H1 (cell line): ENCODE measurements around the gene GMPPA. TPM values are rescaled to one million over a fixed set of nuclear protein-coding genes. Genes with fewer than 3 reads are reported as not detected.

Experiments used
- CTCF ChIA-PET: fragments of 300-600 bp; sonication (Branson Sonifier 250); formaldehyde crosslinking; loops from one replicate; lab custom pipeline; 2021; ENCODE audit not compliant: partially characterized antibody; lab: Charles Lee
- POLR2A ChIA-PET: fragments of 300-600 bp; sonication (Branson Sonifier 250); formaldehyde crosslinking; loops from one replicate; lab custom pipeline; 2021; ENCODE audit warnings: inconsistent platforms; ENCODE audit not compliant: partially characterized antibody; lab: Charles Lee
- DNase-seq, 2 experiments: peaks; one replicate each; pipeline versions ENCODE4 v3.0.0 to v3.0.0-alpha.2; 2010 to 2022; ENCODE audit warnings: low spot score in 2 of 2, low read depth in 1 of 2, mixed read lengths in 1 of 2
- FAIRE-seq: peaks from 2 replicates; lab custom pipeline; 2011; peaks lifted over from hg19 to GRCh38; lab: Jason Lieb, UNC
- H2AFZ ChIP-seq: 2 replicates; pipeline ENCODE4 v1.8.1; 2012; ENCODE audit warnings: low read length, inconsistent platforms
- H2AK5ac ChIP-seq: 2 replicates; pipeline ENCODE4 v1.6.1; 2013; ENCODE audit warnings: low read depth, low read length
- H2BK120ac ChIP-seq: replicated peaks from 2 replicates; pipeline ENCODE3; 2013; ENCODE audit warnings: low read depth, low read length, inconsistent platforms
- H2BK12ac ChIP-seq: 2 replicates; pipeline ENCODE4 v1.6.1; 2013; ENCODE audit warnings: low read depth, low read length
- H2BK15ac ChIP-seq: 2 replicates; pipeline ENCODE4 v1.6.1; 2013; ENCODE audit warnings: low read length
- H2BK20ac ChIP-seq: 2 replicates; pipeline ENCODE4 v1.6.1; 2013; ENCODE audit warnings: low read length
- H2BK5ac ChIP-seq: 2 replicates; pipeline ENCODE4 v1.6.1; 2013; ENCODE audit warnings: low read depth, low read length
- H3K14ac ChIP-seq: 2 replicates; pipeline ENCODE4 v1.6.1; 2013; ENCODE audit warnings: inconsistent platforms; ENCODE audit not compliant: insufficient read length
- H3K18ac ChIP-seq: 2 replicates; pipeline ENCODE4 v1.6.1; 2013; ENCODE audit warnings: low read length; ENCODE audit errors: extremely low read depth
- H3K23ac ChIP-seq: 2 replicates; pipeline ENCODE4 v1.6.1; 2013; ENCODE audit warnings: inconsistent platforms; ENCODE audit not compliant: insufficient read length
- H3K23me2 ChIP-seq: 2 replicates; pipeline ENCODE4 v1.6.1; 2013; ENCODE audit warnings: low read depth, low read length
- H3K27ac ChIP-seq: 2 replicates; pipeline ENCODE4 v1.6.1; 2011; ENCODE audit warnings: low read depth, low read length, inconsistent platforms
- H3K27me3 ChIP-seq, 4 experiments: replicated peaks in 1 of 4; 1 replicate in 1 of 4; 2 replicates in 3 of 4; pipeline versions ENCODE4 v1.6.1 to v1.8.1; 2011 to 2013; ENCODE audit warnings: low read length in 3 of 4, mild to moderate bottlenecking in 3 of 4, inconsistent platforms in 2 of 4, mixed read lengths in 2 of 4, moderate library complexity in 1 of 4; ENCODE audit not compliant: control insufficient read depth in 3 of 4, insufficient read depth in 3 of 4; ENCODE audit errors: extremely low read depth in 1 of 4
- H3K36me3 ChIP-seq, 4 experiments: 2 replicates each; pipeline versions ENCODE4 v1.6.1 to v1.8.1; 2011 to 2013; ENCODE audit warnings: mild to moderate bottlenecking in 4 of 4, low read length in 3 of 4, moderate library complexity in 2 of 4, control low read depth in 1 of 4, inconsistent platforms in 1 of 4; ENCODE audit not compliant: insufficient read depth in 4 of 4, control insufficient read depth in 2 of 4
- H3K4ac ChIP-seq: replicated peaks from 2 replicates; pipeline ENCODE3; 2013; ENCODE audit warnings: low read length, low read depth, mixed read lengths, inconsistent platforms; ENCODE audit not compliant: insufficient read length
- H3K4me1 ChIP-seq, 4 experiments: replicated peaks in 1 of 4; 1 replicate in 1 of 4; 2 replicates in 3 of 4; pipeline versions ENCODE4 v1.6.1 to v1.8.1; 2011 to 2013; ENCODE audit warnings: low read length in 3 of 4, inconsistent platforms in 2 of 4, mixed read lengths in 1 of 4; ENCODE audit not compliant: insufficient read depth in 4 of 4, control insufficient read depth in 3 of 4
- H3K4me2 ChIP-seq, 2 experiments: 2 replicates each; pipeline versions ENCODE4 v1.6.1 to v1.8.1; 2011 to 2013; ENCODE audit warnings: low read depth in 2 of 2, low read length in 2 of 2, control low read depth in 1 of 2, inconsistent platforms in 1 of 2, mild to moderate bottlenecking in 1 of 2; ENCODE audit not compliant: insufficient read depth in 1 of 2
- H3K4me3 ChIP-seq, 4 experiments: fragments of 200-600, 300-600 bp in 1 of 4; sonication (generic), shearing (Covaris generic), sonication (Bioruptor Twin) in 1 of 4; 2 replicates each; pipeline versions ENCODE4 v1.5.1 to v1.8.1; 2011 to 2016; ENCODE audit warnings: low read length in 4 of 4, low read depth in 3 of 4, control low read depth in 2 of 4, inconsistent platforms in 2 of 4, mild to moderate bottlenecking in 2 of 4, mixed read lengths in 1 of 4, moderate library complexity in 1 of 4; ENCODE audit not compliant: insufficient read depth in 2 of 4; ENCODE audit errors: extremely low read depth in 1 of 4
- H3K56ac ChIP-seq: replicated peaks from 2 replicates; pipeline ENCODE3; 2013; ENCODE audit warnings: low read depth, mild to moderate bottlenecking, mixed read lengths, low read length, inconsistent platforms; ENCODE audit not compliant: insufficient read length
- H3K79me1 ChIP-seq: 2 replicates; pipeline ENCODE4 v1.6.1; 2013; ENCODE audit warnings: low read depth, low read length, control low read depth
- H3K79me2 ChIP-seq, 2 experiments: 2 replicates each; pipeline versions ENCODE4 v1.6.1 to v1.8.1; 2012 to 2013; ENCODE audit warnings: low read length in 2 of 2, mild to moderate bottlenecking in 2 of 2, inconsistent platforms in 1 of 2; ENCODE audit not compliant: insufficient read depth in 2 of 2, control insufficient read depth in 1 of 2
- H3K9ac ChIP-seq, 4 experiments: replicated peaks in 1 of 4; 1 replicate in 1 of 4; 2 replicates in 3 of 4; pipeline versions ENCODE4 v1.6.1 to v1.8.1; 2011 to 2013; ENCODE audit warnings: low read depth in 3 of 4, low read length in 3 of 4, control low read depth in 2 of 4, mild to moderate bottlenecking in 2 of 4, moderate library complexity in 2 of 4, inconsistent platforms in 1 of 4; ENCODE audit errors: extremely low read depth in 1 of 4
- H3K9me3 ChIP-seq, 2 experiments: 2 replicates each; pipeline versions ENCODE4 v1.6.1 to v1.8.1; 2012 to 2013; ENCODE audit warnings: mild to moderate bottlenecking in 2 of 2, moderate library complexity in 2 of 2, control low read depth in 1 of 2, inconsistent platforms in 1 of 2, low read depth in 1 of 2, low read length in 1 of 2, mixed read lengths in 1 of 2; ENCODE audit not compliant: insufficient read depth in 2 of 2
- H4K20me1 ChIP-seq, 2 experiments: replicated peaks in 1 of 2; 2 replicates each; pipeline versions ENCODE3 to v1.8.1; 2011 to 2013; ENCODE audit warnings: inconsistent platforms in 2 of 2, low read length in 2 of 2, mild to moderate bottlenecking in 1 of 2; ENCODE audit not compliant: insufficient read depth in 2 of 2, control insufficient read depth in 1 of 2
- H4K5ac ChIP-seq: 2 replicates; pipeline ENCODE4 v1.6.1; 2013; ENCODE audit warnings: low read length, low read depth, mixed read lengths, inconsistent platforms; ENCODE audit not compliant: insufficient read length
- H4K8ac ChIP-seq: 2 replicates; pipeline ENCODE4 v1.8.0; 2013; ENCODE audit warnings: mild to moderate bottlenecking, moderate library complexity, low read length, inconsistent platforms; ENCODE audit not compliant: insufficient read depth; ENCODE audit errors: extremely low read depth
- H4K91ac ChIP-seq: replicated peaks from 2 replicates; pipeline ENCODE3; 2013; ENCODE audit warnings: low read length, mixed read lengths, inconsistent platforms; ENCODE audit not compliant: insufficient read length
- ASH2L ChIP-seq: fragments of 200-600, 300-600 bp; sonication (generic); IDR thresholded peaks from one replicate; pipeline ENCODE4 v1.7.1; 2017; ENCODE audit warnings: low read length
- CEBPB ChIP-seq: IDR thresholded peaks from 2 replicates; pipeline ENCODE4 v1.6.1; 2012; ENCODE audit warnings: low read depth, low read length
- EGR1 ChIP-seq: IDR thresholded peaks from 2 replicates; pipeline ENCODE4 v1.6.1; 2011; ENCODE audit warnings: low read depth, low read length, borderline replicate concordance
- EP300 ChIP-seq, 2 experiments: IDR thresholded peaks; 1 replicate in 1 of 2; 2 replicates in 1 of 2; pipeline ENCODE4 v1.6.1; 2011 to 2012; ENCODE audit warnings: low read depth in 2 of 2, low read length in 2 of 2, mild to moderate bottlenecking in 2 of 2, borderline replicate concordance in 1 of 2, inconsistent platforms in 1 of 2, moderate library complexity in 1 of 2
- GTF2F1 ChIP-seq: IDR thresholded peaks from 2 replicates; pipeline ENCODE4 v1.6.1; 2012; ENCODE audit warnings: low read depth, low read length, improper control_type of control experiment, borderline replicate concordance
- HDAC2 ChIP-seq, 2 experiments: fragments of 300-600 bp in 1 of 2; sonication (generic) in 1 of 2; IDR thresholded peaks; 2 replicates each; pipeline ENCODE4 v1.6.1; 2011 to 2012; ENCODE audit warnings: low read depth in 2 of 2, low read length in 2 of 2, mild to moderate bottlenecking in 2 of 2, moderate library complexity in 2 of 2, borderline replicate concordance in 1 of 2, inconsistent platforms in 1 of 2
- HDAC6 ChIP-seq: IDR thresholded peaks from one replicate; pipeline ENCODE4 v1.7.1; 2012; ENCODE audit warnings: low read depth, mild to moderate bottlenecking, inconsistent platforms, low read length, moderate library complexity
- PHF8 ChIP-seq: fragments of 200-600 bp; sonication (generic); conservative IDR thresholded peaks from 2 replicates; pipeline ENCODE4 v1.7.1; 2012; ENCODE audit warnings: low read depth, mild to moderate bottlenecking, inconsistent platforms, low read length, moderate library complexity
- SAP30 ChIP-seq: fragments of 300-600 bp; sonication (generic); IDR thresholded peaks from 2 replicates; pipeline ENCODE4 v1.7.1; 2012; ENCODE audit warnings: low read length, moderate library complexity, mild to moderate bottlenecking, inconsistent platforms; ENCODE audit not compliant: insufficient read depth, insufficient replicate concordance
- SUZ12 ChIP-seq: fragments of 200-600 bp; sonication (generic); IDR thresholded peaks from 2 replicates; pipeline ENCODE4 v1.6.1; 2012; ENCODE audit warnings: mild to moderate bottlenecking, inconsistent platforms, low read length, moderate library complexity, mixed read lengths
- WGBS, 2 experiments: shearing (Covaris generic) in 1 of 2; methylation state at CpG; one replicate each; pipeline versions ENCODE4 v1.1.6 to v1.1.7; 2013 to 2015; ENCODE audit warnings: low lambda C conversion rate in 2 of 2, mixed read lengths in 2 of 2, inconsistent platforms in 1 of 2, low coverage in 1 of 2, missing lambda C conversion rate in 1 of 2; ENCODE audit not compliant: insufficient replicate concordance in 2 of 2, insufficient coverage in 1 of 2, insufficient read length in 1 of 2; ENCODE audit errors: extremely low coverage in 1 of 2, missing lambda C conversion rate in 1 of 2; 5-methylcytosine and 5-hydroxymethylcytosine counted together
- polyA plus RNA-seq, 7 experiments: library from polyadenylated mRNA; depleted of rRNA in 3 of 7; stranded (reverse) in 5 of 7; unstranded in 2 of 7; fragments of >200 nt in 5 of 7; fragments of 200-250 nt in 2 of 7; gene quantifications; 1 replicate in 5 of 7; 2 replicates in 1 of 7; 4 replicates in 1 of 7; pipeline versions ENCODE4 v1.2.1 to v1.2.3, GENCODE V29; 2011 to 2013; ENCODE audit warnings: missing spikeins in 2 of 7, mixed read lengths in 2 of 7
- total RNA-seq: library from RNA; stranded (reverse); fragmentation: NEBNext Ultra II Directional; extraction: Animal tissue kit (Norgen Biotek cat#: 25700); gene quantifications from 2 replicates; pipeline ENCODE4 v1.2.1, GENCODE V29; 2021

GMPPA gene
- total and polyA plus RNA-seq, 2 of the 8 experiments (the other 6 are each of a cell fraction or from before 2014, with no cell fraction given) = 34.3 to 98.8 TPM

- DNase-seq = no peak
- CTCF ChIA-PET = interaction anchor here (0.7 to 113.1 kb wide), 5 partner anchors 3 to 63 kb away, joined by 3 to 7248 read pairs (median 49); partner anchors contain the start of genes ASIC4, CHPF, DES and GMPPA
- no peak overlapping the region for H2AFZ ChIP-seq
Measured at GRCh38 chr2:219461669-219462068, 37.0 kb upstream of the GMPPA start.

More at GRCh38 chr2:219461669-219462068, 37.0 kb upstream of the GMPPA start:
- Histone ChIP-seq H2BK15ac (0 out of 2 replicates have a peak overlapping the region, but pooled peaks have one; percentile 61), H3K18ac (no peak overlapping the region), H2AK5ac (no peak overlapping the region), H2BK12ac (peak overlapping the region; percentile 4; the same call in 1 of the 2 replicates), H3K4me1 (peaks cover 9 to 23% (median 21%) of the 10 kb centered on the region in 4 experiments), H3K79me1 (no peaks in the 10 kb centered on the region), H3K27ac (no peak overlapping the region), H3K79me2 (no peaks in the 10 kb centered on the region), H2BK120ac (no peak overlapping the region), H2BK20ac (0 out of 2 replicates have a peak overlapping the region, but pooled peaks have one; percentile 24), H3K9me3 (no peaks in the 10 kb centered on the region), H3K27me3 (no peaks in the 10 kb centered on the region; a peak in 1 of 7 replicates), H3K9ac (no peak overlapping the region), H4K91ac (peak overlapping the region; percentile 91), H2BK5ac (peak overlapping the region; percentile 63; the same call in 1 of the 2 replicates), H3K36me3 (peaks cover 0 to 6% (median under 1%) of the 10 kb centered on the region in 4 experiments; a peak in 1 of 8 replicates), H3K4me2 (peak overlapping the region in 1 of 2 experiments; percentile 67; a peak in 2 of 4 replicates), H3K23me2 (peaks cover 3% of the 10 kb centered on the region; the same call in 1 of the 2 replicates), H4K5ac (no peak overlapping the region), H3K23ac (no peak overlapping the region), H3K4ac (no peak overlapping the region), H4K8ac (no peak overlapping the region), H3K14ac (no peak overlapping the region), H3K4me3 (no peak overlapping the region), H4K20me1 (peaks cover 0 to 9% of the 10 kb centered on the region in 2 experiments), H3K56ac (no peak overlapping the region)
- POLR2A ChIA-PET = interaction anchor here (1.2 to 2.1 kb wide), 13 partner anchors 9 to 77 kb away, joined by 3 to 17 read pairs (median 5); no protein-coding TSS in a partner anchor
- TF ChIP-seq HDAC6 (no peak), HDAC2 (IDR thresholded peaks at IDR 0.05; ENCODE audit: borderline replicate concordance in 1 of 2, low read depth in 2 of 2, low read length in 2 of 2) (no peak), CEBPB (no peak), SAP30 (no peak), GTF2F1 (no peak), PHF8 (no peak), EP300 (IDR thresholded peaks at IDR 0.05; ENCODE audit: borderline replicate concordance in 1 of 2, low read depth in 2 of 2, low read length in 2 of 2) (no peak), ASH2L (no peak), EGR1 (no peak), SUZ12 (no peak)
- no peak for FAIRE-seq
- 74% methylated on average over 7 of the region's 14 CpGs; no CpG with 5 or more reads in 1 of the 2 experiments for WGBS, 2 experiments
